B cell (primary cell): ENCODE results near the gene DENND1A.

Experiments used
- CTCF ChIP-seq: fragments of 200-600 bp; IDR thresholded peaks from one replicate; pipeline ENCODE4 v1.8.0; 2022; ENCODE audit warnings: antibody characterized with exemption, mild to moderate bottlenecking
- EZH2 ChIP-seq: IDR thresholded peaks from 2 replicates; pipeline ENCODE4 v1.6.1; 2012; ENCODE audit warnings: borderline replicate concordance, low read depth, mild to moderate bottlenecking, moderate library complexity, low read length; ENCODE audit not compliant: insufficient read depth, poor library complexity, severe bottlenecking

DNA sequence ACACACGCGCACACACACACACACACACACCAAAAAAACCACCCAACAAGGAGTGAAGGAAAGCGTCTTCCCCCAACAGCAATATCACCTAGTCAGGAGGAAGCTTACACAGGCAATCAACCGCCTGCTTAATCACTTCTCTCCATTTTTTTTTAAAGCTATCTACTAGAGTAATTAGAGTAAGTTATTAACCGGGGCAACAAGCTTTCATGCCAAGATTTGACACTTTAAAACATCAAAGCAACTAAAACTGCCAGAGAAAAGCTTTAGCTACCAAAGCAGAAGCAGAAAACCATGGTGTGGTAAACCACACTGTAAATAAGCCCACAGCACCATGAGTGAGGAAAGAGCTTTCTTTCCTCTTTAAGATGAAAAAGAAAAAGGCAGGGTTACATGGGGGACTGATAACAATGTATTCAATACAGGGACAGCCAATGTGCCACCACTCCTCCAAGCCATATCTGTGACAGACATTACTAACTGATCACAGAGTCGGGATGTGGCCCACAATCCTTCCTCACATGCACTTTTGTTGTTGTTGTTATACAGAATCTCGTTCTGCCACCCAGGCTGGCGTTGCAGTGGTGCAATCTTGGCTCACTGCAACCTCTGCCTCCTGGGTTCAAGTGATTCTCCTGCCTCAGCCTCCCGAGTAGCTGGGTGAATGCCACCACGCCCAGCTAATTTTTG, 291.8 kb downstream of the DENND1A start:
- TF ChIP-seq CTCF (no peak), EZH2 (no peak)
